Nephron progenitor cell (in vitro differentiated cells): ENCODE measurements around the gene SLX4IP.

Experiments
- DNase-seq: peaks from one replicate; pipeline ENCODE4 v3.0.0; 2021
- H3K27ac Mint-ChIP-seq: 2 replicates; pipeline ENCODE4 v1.8.0; 2021; ENCODE audit warnings: mild to moderate bottlenecking, moderate library complexity, mixed read lengths
- H3K27me3 Mint-ChIP-seq: 2 replicates; pipeline ENCODE4 v1.8.0; 2021; ENCODE audit warnings: mild to moderate bottlenecking, low read depth, mixed read lengths; ENCODE audit not compliant: poor library complexity
- H3K36me3 Mint-ChIP-seq: 2 replicates; pipeline ENCODE4 v1.8.0; 2021; ENCODE audit warnings: low read depth, mixed read lengths
- H3K4me1 Mint-ChIP-seq: 2 replicates; pipeline ENCODE4 v1.8.0; 2021; ENCODE audit warnings: mixed read lengths
- H3K4me3 Mint-ChIP-seq: 2 replicates; pipeline ENCODE4 v1.8.0; 2021; ENCODE audit warnings: mild to moderate bottlenecking, moderate library complexity, mixed read lengths
- H3K9me3 Mint-ChIP-seq: 2 replicates; pipeline ENCODE4 v1.8.0; 2021; ENCODE audit warnings: mild to moderate bottlenecking, moderate library complexity, mixed read lengths
- TF ChIP-seq, protein P1 (sequence below): fragments of 200-600 bp; sonication (generic); IDR thresholded peaks from 2 replicates; pipeline ENCODE4 v1.5.0; 2021; ENCODE audit warnings: antibody characterized with exemption

SLX4IP gene

DNA sequence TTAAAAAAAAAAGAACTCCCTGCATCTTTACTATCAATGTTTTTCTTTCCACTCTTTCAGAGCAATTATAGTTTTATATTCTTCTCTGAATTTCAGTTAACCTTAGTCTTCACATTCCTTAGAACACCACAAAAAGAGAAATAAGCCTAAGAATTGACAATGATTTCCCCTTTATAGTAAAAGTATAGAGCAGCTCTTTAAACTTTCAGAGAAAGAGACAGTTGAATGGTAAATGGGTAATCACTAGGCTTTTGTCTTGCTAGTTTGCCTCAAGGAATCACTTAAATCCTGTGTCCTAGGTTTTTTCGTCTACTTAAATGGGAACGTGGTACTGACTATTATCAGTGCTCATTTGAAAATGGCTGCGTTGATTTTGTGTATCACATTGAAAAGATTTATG is 31.8 kb downstream of the SLX4IP start:
- Mint-ChIP-seq H3K4me1 (peaks cover 50% of the 10 kb centered on the region), H3K27ac (peak overlapping the region; percentile 92), H3K36me3 (peaks cover 35% of the 10 kb centered on the region), H3K27me3 (no peaks in the 10 kb centered on the region), H3K9me3 (peaks cover 18% of the 10 kb centered on the region), H3K4me3 (peak overlapping the region; percentile 21)
- DNase-seq, result no peak
- TF ChIP-seq, protein P1, sequence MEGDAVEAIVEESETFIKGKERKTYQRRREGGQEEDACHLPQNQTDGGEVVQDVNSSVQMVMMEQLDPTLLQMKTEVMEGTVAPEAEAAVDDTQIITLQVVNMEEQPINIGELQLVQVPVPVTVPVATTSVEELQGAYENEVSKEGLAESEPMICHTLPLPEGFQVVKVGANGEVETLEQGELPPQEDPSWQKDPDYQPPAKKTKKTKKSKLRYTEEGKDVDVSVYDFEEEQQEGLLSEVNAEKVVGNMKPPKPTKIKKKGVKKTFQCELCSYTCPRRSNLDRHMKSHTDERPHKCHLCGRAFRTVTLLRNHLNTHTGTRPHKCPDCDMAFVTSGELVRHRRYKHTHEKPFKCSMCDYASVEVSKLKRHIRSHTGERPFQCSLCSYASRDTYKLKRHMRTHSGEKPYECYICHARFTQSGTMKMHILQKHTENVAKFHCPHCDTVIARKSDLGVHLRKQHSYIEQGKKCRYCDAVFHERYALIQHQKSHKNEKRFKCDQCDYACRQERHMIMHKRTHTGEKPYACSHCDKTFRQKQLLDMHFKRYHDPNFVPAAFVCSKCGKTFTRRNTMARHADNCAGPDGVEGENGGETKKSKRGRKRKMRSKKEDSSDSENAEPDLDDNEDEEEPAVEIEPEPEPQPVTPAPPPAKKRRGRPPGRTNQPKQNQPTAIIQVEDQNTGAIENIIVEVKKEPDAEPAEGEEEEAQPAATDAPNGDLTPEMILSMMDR, result no peak

DNA sequence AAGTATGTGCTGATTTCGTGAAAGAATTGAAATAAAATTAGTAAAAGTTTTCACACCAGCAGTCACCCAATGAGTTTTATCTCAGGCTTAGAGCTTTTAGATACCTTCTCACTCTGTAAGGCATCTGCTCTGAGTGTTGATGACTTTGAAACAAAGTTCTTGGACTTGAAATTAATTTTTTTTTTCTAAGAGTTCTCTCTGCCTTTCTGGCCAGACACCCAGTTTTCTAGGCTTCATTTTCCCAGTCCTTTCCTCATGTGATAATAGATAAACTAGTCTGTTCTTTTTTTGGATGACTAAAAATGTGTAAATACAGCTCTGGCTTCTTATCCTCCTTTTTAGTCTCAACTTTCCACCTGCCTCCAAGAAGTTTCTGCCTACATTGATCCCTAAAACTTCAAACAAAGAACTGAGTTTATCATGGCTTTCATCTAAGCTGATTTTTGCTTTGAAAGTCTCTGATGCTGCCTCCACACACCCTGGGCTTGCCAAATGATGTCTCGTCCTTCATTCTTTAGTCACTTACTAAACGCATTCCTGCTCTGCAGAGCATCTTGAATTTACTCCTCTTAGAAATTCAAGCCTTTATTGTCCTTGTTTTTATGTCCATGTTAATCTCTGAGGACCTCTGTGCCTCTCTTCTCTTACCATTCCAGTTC is 32.7 kb downstream of the SLX4IP start:
- DNase-seq, result no peak
- H3K36me3 Mint-ChIP-seq, result peaks cover 27% of the 10 kb centered on the region
- TF ChIP-seq, protein P1, result no peak
- no peaks in the 10 kb centered on the region for H3K27me3 Mint-ChIP-seq
- H3K9me3 Mint-ChIP-seq, result peaks cover 16% of the 10 kb centered on the region
- H3K4me1 Mint-ChIP-seq, result peaks cover 54% of the 10 kb centered on the region
- H3K27ac Mint-ChIP-seq, result peak overlapping the region; percentile 70
- H3K4me3 Mint-ChIP-seq, result peak overlapping the region; percentile 16

DNA sequence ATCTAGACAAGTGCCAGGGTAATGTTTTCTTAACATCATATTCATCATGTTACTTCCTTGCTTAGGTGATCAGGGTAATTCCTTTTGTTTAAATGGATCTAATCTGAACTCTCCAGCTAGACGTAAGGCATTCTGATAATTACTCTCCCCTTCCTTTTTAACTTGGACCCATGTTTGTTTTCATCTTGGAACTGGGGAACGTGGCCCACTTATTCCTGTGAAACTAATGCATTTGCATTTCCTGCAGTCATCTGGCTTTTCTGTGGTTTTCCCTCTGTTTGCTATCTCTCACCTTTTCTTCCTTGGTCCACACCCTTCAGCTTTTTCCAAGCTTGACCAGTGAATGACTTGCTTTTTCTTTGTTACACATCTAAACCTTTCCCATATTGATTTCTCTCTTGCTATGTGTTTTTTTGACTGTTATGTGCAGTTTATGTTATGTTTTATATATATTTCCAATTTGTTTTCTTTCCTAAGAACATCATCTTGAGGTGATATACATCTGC is 33.3 kb downstream of the SLX4IP start:
- Mint-ChIP-seq H3K4me3 (peak overlapping the region; percentile 16), H3K27me3 (no peaks in the 10 kb centered on the region), H3K27ac (peak overlapping the region; percentile 16), H3K4me1 (peaks cover 60% of the 10 kb centered on the region), H3K9me3 (peaks cover 10% of the 10 kb centered on the region), H3K36me3 (peaks cover 21% of the 10 kb centered on the region)
- DNase-seq, result no peak
- TF ChIP-seq, protein P1, result no peak

DNA sequence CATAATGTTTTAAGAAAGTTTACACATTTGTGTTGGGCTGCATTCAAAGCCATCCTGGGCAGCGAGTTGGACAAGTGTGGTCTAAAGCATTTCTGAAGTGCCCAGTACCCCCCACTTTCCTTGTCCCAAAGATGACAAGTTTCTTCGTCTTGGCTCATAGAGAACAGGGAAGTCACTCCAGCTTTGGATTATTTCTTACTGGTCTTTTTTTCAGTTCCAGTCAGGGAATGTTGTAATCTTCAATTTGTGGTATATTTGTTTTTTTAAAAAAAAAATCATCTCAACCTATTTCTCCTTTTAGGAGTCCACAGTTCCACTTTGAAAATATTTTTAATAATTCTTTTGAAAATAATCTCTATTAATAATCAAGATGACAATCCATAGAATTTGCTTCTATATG is 34.0 kb downstream of the SLX4IP start:
- Mint-ChIP-seq H3K27me3 (no peaks in the 10 kb centered on the region), H3K27ac (no peak overlapping the region), H3K36me3 (peaks cover 14% of the 10 kb centered on the region), H3K4me3 (no peak overlapping the region), H3K9me3 (peaks cover 3% of the 10 kb centered on the region), H3K4me1 (peaks cover 61% of the 10 kb centered on the region)
- DNase-seq, result no peak
- TF ChIP-seq, protein P1, result no peak

DNA sequence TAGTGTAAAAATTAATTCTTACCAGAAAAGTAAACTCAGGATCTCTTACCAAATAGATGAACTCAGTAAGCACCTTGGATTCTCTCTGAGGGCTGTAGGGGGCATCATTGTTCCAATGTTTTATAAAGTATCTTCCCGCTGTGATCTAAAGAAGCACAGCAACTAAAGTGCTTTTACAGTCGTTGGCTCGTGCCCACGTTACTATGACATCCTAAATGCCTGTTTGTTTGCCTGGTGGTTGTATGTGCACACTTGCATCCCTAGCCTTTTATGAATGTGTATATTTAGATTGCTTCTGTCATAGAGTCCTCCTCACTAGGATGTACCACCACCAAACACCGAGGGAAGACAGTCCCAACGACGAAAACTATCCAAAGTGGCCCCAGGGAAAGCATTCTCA is 34.5 kb downstream of the SLX4IP start:
- Mint-ChIP-seq H3K4me1 (peaks cover 67% of the 10 kb centered on the region), H3K4me3 (no peak overlapping the region), H3K36me3 (peaks cover 12% of the 10 kb centered on the region), H3K9me3 (peaks cover 2% of the 10 kb centered on the region), H3K27ac (peak overlapping the region; percentile 68), H3K27me3 (peaks cover 2% of the 10 kb centered on the region)
- TF ChIP-seq, protein P1, result peak; percentile 59
- peak; percentile 14 for DNase-seq

DNA sequence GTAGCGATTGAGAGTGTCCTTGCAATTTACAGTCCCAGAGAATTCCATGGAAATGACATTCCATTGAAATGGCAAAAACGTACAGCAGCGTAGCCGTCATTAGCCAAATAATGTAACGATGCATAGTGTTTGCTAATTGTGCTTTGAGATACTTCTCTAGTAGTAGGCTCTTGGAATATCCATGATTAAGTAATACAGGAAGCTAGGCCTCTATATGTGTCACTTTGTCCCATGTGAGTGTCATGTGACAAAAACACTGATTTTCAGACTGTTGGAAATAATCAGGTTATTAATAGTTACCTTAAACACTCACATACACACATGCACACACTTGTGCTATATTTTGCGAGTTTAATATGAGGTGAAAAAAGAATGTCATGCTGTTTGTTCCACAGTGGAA is 35.2 kb downstream of the SLX4IP start:
- H3K4me1 Mint-ChIP-seq, result peaks cover 72% of the 10 kb centered on the region

More for the DNA sequence above, 35.2 kb downstream of the SLX4IP start:
- DNase-seq, result no peak
- H3K4me3 Mint-ChIP-seq, result no peak overlapping the region
- TF ChIP-seq, protein P1, result no peak
- no peaks in the 10 kb centered on the region for H3K9me3 Mint-ChIP-seq
- H3K27me3 Mint-ChIP-seq, result peaks cover 2% of the 10 kb centered on the region
- peaks cover 9% of the 10 kb centered on the region for H3K36me3 Mint-ChIP-seq
- peak overlapping the region; percentile 68 for H3K27ac Mint-ChIP-seq
